H9 (cell line): Measurements from ENCODE around the gene ZIC5. TPM values are rescaled to one million over a fixed set of nuclear protein-coding genes. Genes with fewer than 3 reads are reported as not detected.

Experiments used
- DNase-seq: peaks from one replicate; pipeline ENCODE4 v3.0.0-alpha.2; 2017
- H2AFZ ChIP-seq: one replicate; pipeline ENCODE4 v1.6.1; 2013; ENCODE audit warnings: mild to moderate bottlenecking, low read length, control low read depth, moderate library complexity
- H2AK5ac ChIP-seq: 2 replicates; pipeline ENCODE4 v1.6.1; 2013; ENCODE audit warnings: low read length, control low read depth, mixed read lengths; ENCODE audit not compliant: insufficient read length
- H2BK120ac ChIP-seq: one replicate; pipeline ENCODE4 v1.6.1; 2013; ENCODE audit warnings: low read depth, mild to moderate bottlenecking, low read length, control low read depth, inconsistent platforms; ENCODE audit not compliant: poor library complexity, severe bottlenecking
- H2BK12ac ChIP-seq: 2 replicates; pipeline ENCODE4 v1.6.1; 2013; ENCODE audit warnings: low read length, control low read depth, mixed read lengths, low read depth; ENCODE audit not compliant: insufficient read length
- H2BK15ac ChIP-seq: 2 replicates; pipeline ENCODE4 v1.6.1; 2013; ENCODE audit warnings: low read depth, low read length, control low read depth
- H2BK20ac ChIP-seq: one replicate; pipeline ENCODE4 v1.6.1; 2013; ENCODE audit warnings: low read depth, mild to moderate bottlenecking, low read length, control low read depth, inconsistent platforms; ENCODE audit not compliant: poor library complexity, severe bottlenecking
- H2BK5ac ChIP-seq: 2 replicates; pipeline ENCODE4 v1.6.1; 2013; ENCODE audit warnings: low read length, control low read depth, mixed read lengths; ENCODE audit not compliant: insufficient read length
- H3K14ac ChIP-seq: 2 replicates; pipeline ENCODE4 v1.6.1; 2013; ENCODE audit warnings: low read length, control low read depth; ENCODE audit not compliant: insufficient read depth
- H3K18ac ChIP-seq: 2 replicates; pipeline ENCODE4 v1.6.1; 2013; ENCODE audit warnings: low read depth, mild to moderate bottlenecking, mixed read lengths, low read length, control low read depth; ENCODE audit not compliant: insufficient read length
- H3K23ac ChIP-seq: 2 replicates; pipeline ENCODE4 v1.6.1; 2013; ENCODE audit warnings: low read length, control low read depth, mixed read lengths, low read depth; ENCODE audit not compliant: insufficient read length
- H3K23me2 ChIP-seq: 2 replicates; pipeline ENCODE4 v1.6.1; 2013; ENCODE audit warnings: low read depth, mild to moderate bottlenecking, mixed read lengths, low read length, control low read depth; ENCODE audit not compliant: insufficient read length, poor library complexity, severe bottlenecking
- H3K27ac ChIP-seq: 2 replicates; pipeline ENCODE4 v1.5.1; 2013; ENCODE audit warnings: low read length, control low read depth, mixed read lengths, low read depth; ENCODE audit not compliant: insufficient read length
- H3K27me3 ChIP-seq: 2 replicates; pipeline ENCODE4 v1.6.1; 2013; ENCODE audit warnings: low read length, control low read depth, inconsistent platforms; ENCODE audit not compliant: insufficient read depth
- H3K4ac ChIP-seq: 2 replicates; pipeline ENCODE4 v1.6.1; 2013; ENCODE audit warnings: low read depth, mild to moderate bottlenecking, control low read depth, inconsistent platforms, low read length, moderate library complexity
- H3K4me1 ChIP-seq: 2 replicates; pipeline ENCODE4 v1.6.1; 2013; ENCODE audit warnings: low read length, control low read depth, inconsistent platforms; ENCODE audit not compliant: insufficient read depth
- H3K4me2 ChIP-seq: 2 replicates; pipeline ENCODE4 v1.6.1; 2013; ENCODE audit warnings: low read length, control low read depth, mixed read lengths; ENCODE audit not compliant: insufficient read length, insufficient read depth
- H3K56ac ChIP-seq: 2 replicates; pipeline ENCODE4 v1.6.1; 2013; ENCODE audit warnings: low read depth, mild to moderate bottlenecking, mixed read lengths, low read length, control low read depth; ENCODE audit not compliant: insufficient read length
- H3K79me1 ChIP-seq: 2 replicates; pipeline ENCODE4 v1.6.1; 2013; ENCODE audit warnings: low read depth, mild to moderate bottlenecking, moderate library complexity, low read length, control low read depth, inconsistent platforms; ENCODE audit not compliant: insufficient read depth, poor library complexity, severe bottlenecking
- H3K79me2 ChIP-seq: 2 replicates; pipeline ENCODE4 v1.6.1; 2013; ENCODE audit warnings: low read length, control low read depth, inconsistent platforms; ENCODE audit not compliant: insufficient read depth
- H3K9ac ChIP-seq: 2 replicates; pipeline ENCODE4 v1.6.1; 2013; ENCODE audit warnings: low read length, control low read depth, mixed read lengths; ENCODE audit not compliant: insufficient read length; ENCODE audit errors: extremely low read depth
- H3K9me3 ChIP-seq: one replicate; pipeline ENCODE4 v1.6.1; 2013; ENCODE audit warnings: low read depth, low read length, inconsistent platforms; ENCODE audit not compliant: control insufficient read depth
- H3T11ph ChIP-seq: one replicate; pipeline ENCODE4 v1.6.1; 2013; ENCODE audit warnings: mild to moderate bottlenecking, low read length, control low read depth, inconsistent platforms
- H4K20me1 ChIP-seq: one replicate; pipeline ENCODE4 v1.6.1; 2013; ENCODE audit not compliant: control insufficient read depth, insufficient read length, insufficient read depth
- H4K5ac ChIP-seq: 2 replicates; pipeline ENCODE4 v1.6.1; 2013; ENCODE audit warnings: low read depth, mild to moderate bottlenecking, mixed read lengths, low read length, control low read depth; ENCODE audit not compliant: insufficient read length
- H4K8ac ChIP-seq: replicated peaks from 2 replicates; pipeline ENCODE4 v1.6.1; 2013; ENCODE audit warnings: low read length, control low read depth, mixed read lengths, low read depth; ENCODE audit not compliant: insufficient read length
- H4K91ac ChIP-seq: 2 replicates; pipeline ENCODE4 v1.6.1; 2013; ENCODE audit warnings: low read depth, mild to moderate bottlenecking, moderate library complexity, mixed read lengths, low read length, control low read depth; ENCODE audit not compliant: insufficient read length
- H3K27ac Mint-ChIP-seq, 3 experiments: 2 replicates in 2 of 3; 3 replicates in 1 of 3; pipeline ENCODE4 v1.8.0; 2020 to 2021; ENCODE audit warnings: mixed read lengths in 3 of 3, mild to moderate bottlenecking in 1 of 3, moderate library complexity in 1 of 3
- H3K27me3 Mint-ChIP-seq: 2 replicates; pipeline ENCODE4 v1.8.0; 2021; ENCODE audit warnings: low read depth, mild to moderate bottlenecking, moderate library complexity, mixed read lengths
- H3K36me3 Mint-ChIP-seq, 3 experiments: 2 replicates in 2 of 3; 3 replicates in 1 of 3; pipeline ENCODE4 v1.8.0; 2020 to 2021; ENCODE audit warnings: low read depth in 3 of 3, mixed read lengths in 3 of 3; ENCODE audit not compliant: insufficient read depth in 1 of 3
- H3K4me1 Mint-ChIP-seq, 2 experiments: 2 replicates each; pipeline ENCODE4 v1.8.0; 2020; ENCODE audit warnings: mixed read lengths in 2 of 2
- H3K4me3 Mint-ChIP-seq, 2 experiments: 2 replicates in 1 of 2; 3 replicates in 1 of 2; pipeline ENCODE4 v1.8.0; 2020 to 2021; ENCODE audit warnings: mild to moderate bottlenecking in 2 of 2, mixed read lengths in 2 of 2, moderate library complexity in 1 of 2
- H3K9me3 Mint-ChIP-seq, 2 experiments: 2 replicates in 1 of 2; 3 replicates in 1 of 2; pipeline ENCODE4 v1.8.0; 2020; ENCODE audit warnings: mild to moderate bottlenecking in 2 of 2, mixed read lengths in 2 of 2, moderate library complexity in 1 of 2
- CTCF ChIP-seq: fragments of 200-600 bp; sonication (generic); conservative IDR thresholded peaks from 3 replicates; pipeline ENCODE4 v1.8.0; 2021; ENCODE audit warnings: antibody characterized with exemption, mild to moderate bottlenecking
- WGBS: extraction: QIAGEN DNeasy Blood & Tissue Kit; methylation state at CpG from one replicate; pipeline ENCODE4 v1.1.7; 2013; ENCODE audit warnings: missing lambda C conversion rate, low lambda C conversion rate, mixed read lengths; ENCODE audit not compliant: insufficient read length; ENCODE audit errors: extremely low coverage; 5-methylcytosine and 5-hydroxymethylcytosine counted together
- total RNA-seq: library from RNA; stranded (reverse); gene quantifications from 2 replicates; pipeline ENCODE4 v1.2.1, GENCODE V29; 2021

Gene ZIC5
- total RNA-seq, 1 experiment from 2014 or later = 51.9 TPM

GRCh38 chr13:99916366-99917103 lies 55.0 kb downstream of the ZIC5 start:
- Histone ChIP-seq H2AK5ac (no peak overlapping the region), H3K9me3 (no peaks in the 10 kb centered on the region), H3K23me2 (no peaks in the 10 kb centered on the region), H2BK120ac (no peak overlapping the region), H4K91ac (no peak overlapping the region), H3T11ph (no peak overlapping the region), H3K79me2 (no peaks in the 10 kb centered on the region), H4K8ac (no peak overlapping the region), H3K56ac (no peak overlapping the region), H3K14ac (no peak overlapping the region), H3K18ac (no peak overlapping the region), H2AFZ (no peak overlapping the region), H3K4ac (no peak overlapping the region), H3K23ac (no peak overlapping the region), H3K9ac (no peak overlapping the region), H2BK20ac (no peak overlapping the region), H3K4me1 (no peaks in the 10 kb centered on the region), H3K4me2 (no peak overlapping the region), H2BK5ac (no peak overlapping the region), H2BK15ac (no peak overlapping the region), H4K20me1 (no peaks in the 10 kb centered on the region), H3K27ac (no peak overlapping the region), H3K27me3 (no peaks in the 10 kb centered on the region), H3K79me1 (no peaks in the 10 kb centered on the region), H4K5ac (no peak overlapping the region), H2BK12ac (no peak overlapping the region)
- H3K4me3 Mint-ChIP-seq = no peak overlapping the region
- H3K36me3 Mint-ChIP-seq = no peaks in the 10 kb centered on the region; a peak in 1 of 7 replicates
- peaks cover 6% of the 10 kb centered on the region for H3K27me3 Mint-ChIP-seq
- no peak overlapping the region for H3K27ac Mint-ChIP-seq
- TF ChIP-seq CTCF = peak; percentile 97
- peaks cover 0 to 6% of the 10 kb centered on the region in 2 experiments; a peak in 1 of 5 replicates for H3K9me3 Mint-ChIP-seq
- no peak for DNase-seq
- peaks cover 25 to 28% of the 10 kb centered on the region in 2 experiments for H3K4me1 Mint-ChIP-seq
- WGBS = no CpG with 5 or more reads among the region's 10 CpGs
